ENCODE results near the gene CREBBP. TPM values are rescaled to one million over a fixed set of nuclear protein-coding genes. Genes with fewer than 3 reads are reported as not detected.

CREBBP gene
- total RNA-seq, 2 donors from 2014 or later = 57.1 to 63.1 TPM

GRCh38 chr16:3695610-3696369, 184.7 kb downstream of the CREBBP start:
- no peaks in the 10 kb centered on the region for H3K27me3 Mint-ChIP-seq (ENCODE audit: low read depth)
- no peak overlapping the region for H3K4me3 Mint-ChIP-seq
- ATAC-seq (replicated peaks in 1 of 2) (no peak), DNase-seq (no peak)
- H3K36me3 Mint-ChIP-seq (ENCODE audit: insufficient read depth in 2 of 2) = peaks cover 0 to 3% of the 10 kb centered on the region in 2 donors
- peaks cover 22% of the 10 kb centered on the region for H3K4me1 Mint-ChIP-seq (ENCODE audit: low read depth)
- peak overlapping the region; percentile 22 for H3K27ac Mint-ChIP-seq
- no peaks in the 10 kb centered on the region for H3K9me3 Mint-ChIP-seq

- ATAC-seq (replicated peaks in 1 of 2) (no peak), DNase-seq (no peak)
- Mint-ChIP-seq H3K36me3 (ENCODE audit: insufficient read depth in 2 of 2) (peaks cover 0 to 3% of the 10 kb centered on the region in 2 donors), H3K4me3 (no peak overlapping the region), H3K4me1 (ENCODE audit: low read depth) (peaks cover 23% of the 10 kb centered on the region), H3K27ac (no peak overlapping the region), H3K9me3 (no peaks in the 10 kb centered on the region), H3K27me3 (ENCODE audit: low read depth) (no peaks in the 10 kb centered on the region)
Measured at GRCh38 chr16:3694051-3694450, 186.5 kb downstream of the CREBBP start.

GRCh38 chr16:3691761-3692160, 188.8 kb downstream of the CREBBP start:
- DNase-seq = no peak
- Mint-ChIP-seq H3K9me3 (no peaks in the 10 kb centered on the region), H3K4me3 (no peak overlapping the region), H3K4me1 (ENCODE audit: low read depth) (peaks cover 23% of the 10 kb centered on the region), H3K27ac (no peak overlapping the region), H3K27me3 (ENCODE audit: low read depth) (no peaks in the 10 kb centered on the region), H3K36me3 (ENCODE audit: insufficient read depth in 2 of 2) (peaks cover 3 to 6% of the 10 kb centered on the region in 2 donors)
- no peak for ATAC-seq (replicated peaks in 1 of 2)

- Mint-ChIP-seq H3K27ac (peak overlapping the region; percentile 77), H3K4me3 (no peak overlapping the region)
- no peak for DNase-seq
Measured at GRCh38 chr16:3690980-3691720, 189.4 kb downstream of the CREBBP start.

GRCh38 chr16:3690470-3690928, 190.0 kb downstream of the CREBBP start:
- peaks cover 17% of the 10 kb centered on the region for H3K4me1 Mint-ChIP-seq (ENCODE audit: low read depth)
- no peaks in the 10 kb centered on the region for H3K9me3 Mint-ChIP-seq
- DNase-seq (peak; percentile 81 to 87), ATAC-seq (replicated peaks in 1 of 2) (peak; percentile 96 to 98)
- no peaks in the 10 kb centered on the region for H3K27me3 Mint-ChIP-seq (ENCODE audit: low read depth)
- no peak overlapping the region for H3K4me3 Mint-ChIP-seq
- peak overlapping the region; percentile 77 for H3K27ac Mint-ChIP-seq
- peaks cover 3 to 10% of the 10 kb centered on the region in 2 donors for H3K36me3 Mint-ChIP-seq (ENCODE audit: insufficient read depth in 2 of 2)

More at GRCh38 chr16:3690980-3691720, 189.4 kb downstream of the CREBBP start:
- H3K27me3 Mint-ChIP-seq (ENCODE audit: low read depth) = no peaks in the 10 kb centered on the region
- peaks cover 23% of the 10 kb centered on the region for H3K4me1 Mint-ChIP-seq (ENCODE audit: low read depth)
- ATAC-seq (replicated peaks in 1 of 2) = no peak
- no peaks in the 10 kb centered on the region for H3K9me3 Mint-ChIP-seq
- peaks cover 3 to 6% of the 10 kb centered on the region in 2 donors for H3K36me3 Mint-ChIP-seq (ENCODE audit: insufficient read depth in 2 of 2)

- Mint-ChIP-seq H3K9me3 (no peaks in the 10 kb centered on the region), H3K27me3 (ENCODE audit: low read depth) (no peaks in the 10 kb centered on the region), H3K27ac (no peak overlapping the region), H3K36me3 (ENCODE audit: insufficient read depth in 2 of 2) (peaks cover 3 to 8% of the 10 kb centered on the region in 2 donors), H3K4me1 (ENCODE audit: low read depth) (peaks cover 13% of the 10 kb centered on the region), H3K4me3 (no peak overlapping the region)
- no peak for ATAC-seq (replicated peaks in 1 of 2)
- DNase-seq = no peak
Measured at GRCh38 chr16:3689731-3690130, 190.8 kb downstream of the CREBBP start.

GRCh38 chr16:3687792-3688191, 192.7 kb downstream of the CREBBP start:
- DNase-seq (no peak), ATAC-seq (replicated peaks in 1 of 2) (no peak)
- H3K9me3 Mint-ChIP-seq = no peaks in the 10 kb centered on the region
- peaks cover 13% of the 10 kb centered on the region for H3K4me1 Mint-ChIP-seq (ENCODE audit: low read depth)
- no peak overlapping the region for H3K4me3 Mint-ChIP-seq
- no peak overlapping the region for H3K27ac Mint-ChIP-seq
- no peaks in the 10 kb centered on the region for H3K27me3 Mint-ChIP-seq (ENCODE audit: low read depth)
- peaks cover 3 to 14% of the 10 kb centered on the region in 2 donors for H3K36me3 Mint-ChIP-seq (ENCODE audit: insufficient read depth in 2 of 2)

- no peak for ATAC-seq (replicated peaks in 1 of 2)
- Mint-ChIP-seq H3K9me3 (no peaks in the 10 kb centered on the region), H3K27me3 (ENCODE audit: low read depth) (no peaks in the 10 kb centered on the region), H3K4me1 (ENCODE audit: low read depth) (peaks cover 13% of the 10 kb centered on the region), H3K27ac (no peak overlapping the region), H3K36me3 (ENCODE audit: insufficient read depth in 2 of 2) (peaks cover 3 to 14% of the 10 kb centered on the region in 2 donors), H3K4me3 (no peak overlapping the region)
- DNase-seq = no peak
Measured at GRCh38 chr16:3687021-3687420, 193.5 kb downstream of the CREBBP start.

GRCh38 chr16:3681206-3681605, 199.3 kb downstream of the CREBBP start:
- H3K4me3 Mint-ChIP-seq = no peak overlapping the region
- no peak overlapping the region for H3K27ac Mint-ChIP-seq
- DNase-seq (no peak), ATAC-seq (replicated peaks in 1 of 2) (no peak)
- H3K9me3 Mint-ChIP-seq = no peaks in the 10 kb centered on the region
- peaks cover 0 to 24% of the 10 kb centered on the region in 2 donors for H3K36me3 Mint-ChIP-seq (ENCODE audit: insufficient read depth in 2 of 2)
- no peaks in the 10 kb centered on the region for H3K27me3 Mint-ChIP-seq (ENCODE audit: low read depth)
- no peaks in the 10 kb centered on the region for H3K4me1 Mint-ChIP-seq (ENCODE audit: low read depth)

GRCh38 chr16:3677994-3678393, 202.5 kb downstream of the CREBBP start:
- H3K4me1 Mint-ChIP-seq (ENCODE audit: low read depth) = no peaks in the 10 kb centered on the region
- H3K9me3 Mint-ChIP-seq = no peaks in the 10 kb centered on the region
- DNase-seq = no peak
- no peak for ATAC-seq (replicated peaks in 1 of 2)
- H3K4me3 Mint-ChIP-seq = no peak overlapping the region
- no peak overlapping the region for H3K27ac Mint-ChIP-seq
- H3K36me3 Mint-ChIP-seq (ENCODE audit: insufficient read depth in 2 of 2) = peaks cover 3 to 16% of the 10 kb centered on the region in 2 donors
- H3K27me3 Mint-ChIP-seq (ENCODE audit: low read depth) = no peaks in the 10 kb centered on the region

- DNase-seq (no peak), ATAC-seq (replicated peaks in 1 of 2) (no peak)
- Mint-ChIP-seq H3K36me3 (ENCODE audit: insufficient read depth in 2 of 2) (peaks cover 3 to 14% of the 10 kb centered on the region in 2 donors), H3K27me3 (ENCODE audit: low read depth) (no peaks in the 10 kb centered on the region), H3K27ac (no peak overlapping the region), H3K4me1 (ENCODE audit: low read depth) (no peaks in the 10 kb centered on the region), H3K9me3 (no peaks in the 10 kb centered on the region), H3K4me3 (no peak overlapping the region)
Measured at GRCh38 chr16:3675601-3676130, 204.8 kb downstream of the CREBBP start.
